GM19043 (cell line): ENCODE results near the gene KIR3DL3.
"Not testable (repeated sequence)": the region's sequence is repeated elsewhere in the genome, so short reads cannot be mapped to it uniquely, and the experiment has no call there.

Experiments used
- ATAC-seq: cut with Tn5 transposase; IDR thresholded peaks from one replicate; pipeline ENCODE4 v1.9.1; 2021; ENCODE audit warnings: low read depth; ENCODE audit not compliant: unreplicated experiment

KIR3DL3 gene

GRCh38 chr19:54775830-54776229 lies 51.6 kb downstream of the KIR3DL3 start:
- ATAC-seq = not testable (repeated sequence)

- not testable (repeated sequence) for ATAC-seq
Observed at GRCh38 chr19:54777851-54778250, 53.6 kb downstream of the KIR3DL3 start.

- ATAC-seq = not testable (repeated sequence)
Observed at GRCh38 chr19:54778896-54779295, 54.7 kb downstream of the KIR3DL3 start.

- ATAC-seq = not testable (repeated sequence)
Observed at GRCh38 chr19:54782916-54783315, 58.7 kb downstream of the KIR3DL3 start.
